ENCODE results near the gene ARHGAP6.

DNA sequence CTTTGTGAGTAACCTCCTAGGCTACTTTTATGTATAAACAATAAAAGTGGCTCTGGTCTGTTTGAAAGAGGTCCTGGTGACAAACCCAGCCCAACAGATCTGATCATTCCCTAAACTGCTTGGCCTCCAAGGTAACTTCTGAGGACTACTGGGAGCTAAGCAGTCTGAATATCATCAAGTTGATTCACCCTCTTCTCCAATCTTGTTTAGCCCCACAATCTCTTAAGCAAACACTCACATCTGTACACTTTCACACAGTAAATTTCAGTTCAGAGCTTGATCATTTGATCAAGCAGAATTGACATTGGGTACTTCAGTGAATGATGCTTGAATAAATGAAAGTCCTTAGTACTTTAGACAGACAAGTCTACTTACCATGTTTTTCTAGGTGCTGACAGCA, 479.9 kb downstream of the ARHGAP6 start:
- TF ChIP-seq SPI1 (IDR thresholded peaks at IDR 0.05; ENCODE audit: borderline replicate concordance, low read depth, low read length): no peak
- TF ChIP-seq HNRNPUL1 (IDR thresholded peaks at IDR 0.05; ENCODE audit: low read length): no peak
- no peak for TF ChIP-seq FOS (IDR thresholded peaks at IDR 0.05; ENCODE audit: extremely low read depth, insufficient read length)
- no peak for TF ChIP-seq ATF1 (CRISPR knock-in tag; IDR thresholded peaks at IDR 0.05)
- no peak for TF ChIP-seq ATF1 (tag; IDR thresholded peaks at IDR 0.05)
- TF ChIP-seq LEF1 (IDR thresholded peaks at IDR 0.05): no peak
- TF ChIP-seq, protein P1, sequence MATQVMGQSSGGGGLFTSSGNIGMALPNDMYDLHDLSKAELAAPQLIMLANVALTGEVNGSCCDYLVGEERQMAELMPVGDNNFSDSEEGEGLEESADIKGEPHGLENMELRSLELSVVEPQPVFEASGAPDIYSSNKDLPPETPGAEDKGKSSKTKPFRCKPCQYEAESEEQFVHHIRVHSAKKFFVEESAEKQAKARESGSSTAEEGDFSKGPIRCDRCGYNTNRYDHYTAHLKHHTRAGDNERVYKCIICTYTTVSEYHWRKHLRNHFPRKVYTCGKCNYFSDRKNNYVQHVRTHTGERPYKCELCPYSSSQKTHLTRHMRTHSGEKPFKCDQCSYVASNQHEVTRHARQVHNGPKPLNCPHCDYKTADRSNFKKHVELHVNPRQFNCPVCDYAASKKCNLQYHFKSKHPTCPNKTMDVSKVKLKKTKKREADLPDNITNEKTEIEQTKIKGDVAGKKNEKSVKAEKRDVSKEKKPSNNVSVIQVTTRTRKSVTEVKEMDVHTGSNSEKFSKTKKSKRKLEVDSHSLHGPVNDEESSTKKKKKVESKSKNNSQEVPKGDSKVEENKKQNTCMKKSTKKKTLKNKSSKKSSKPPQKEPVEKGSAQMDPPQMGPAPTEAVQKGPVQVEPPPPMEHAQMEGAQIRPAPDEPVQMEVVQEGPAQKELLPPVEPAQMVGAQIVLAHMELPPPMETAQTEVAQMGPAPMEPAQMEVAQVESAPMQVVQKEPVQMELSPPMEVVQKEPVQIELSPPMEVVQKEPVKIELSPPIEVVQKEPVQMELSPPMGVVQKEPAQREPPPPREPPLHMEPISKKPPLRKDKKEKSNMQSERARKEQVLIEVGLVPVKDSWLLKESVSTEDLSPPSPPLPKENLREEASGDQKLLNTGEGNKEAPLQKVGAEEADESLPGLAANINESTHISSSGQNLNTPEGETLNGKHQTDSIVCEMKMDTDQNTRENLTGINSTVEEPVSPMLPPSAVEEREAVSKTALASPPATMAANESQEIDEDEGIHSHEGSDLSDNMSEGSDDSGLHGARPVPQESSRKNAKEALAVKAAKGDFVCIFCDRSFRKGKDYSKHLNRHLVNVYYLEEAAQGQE (IDR thresholded peaks at IDR 0.05; ENCODE audit: borderline replicate concordance): no peak
- TF ChIP-seq, protein P1 (CRISPR knock-in tag; IDR thresholded peaks at IDR 0.05; ENCODE audit: low read depth): no peak
- TF ChIP-seq, protein P2, sequence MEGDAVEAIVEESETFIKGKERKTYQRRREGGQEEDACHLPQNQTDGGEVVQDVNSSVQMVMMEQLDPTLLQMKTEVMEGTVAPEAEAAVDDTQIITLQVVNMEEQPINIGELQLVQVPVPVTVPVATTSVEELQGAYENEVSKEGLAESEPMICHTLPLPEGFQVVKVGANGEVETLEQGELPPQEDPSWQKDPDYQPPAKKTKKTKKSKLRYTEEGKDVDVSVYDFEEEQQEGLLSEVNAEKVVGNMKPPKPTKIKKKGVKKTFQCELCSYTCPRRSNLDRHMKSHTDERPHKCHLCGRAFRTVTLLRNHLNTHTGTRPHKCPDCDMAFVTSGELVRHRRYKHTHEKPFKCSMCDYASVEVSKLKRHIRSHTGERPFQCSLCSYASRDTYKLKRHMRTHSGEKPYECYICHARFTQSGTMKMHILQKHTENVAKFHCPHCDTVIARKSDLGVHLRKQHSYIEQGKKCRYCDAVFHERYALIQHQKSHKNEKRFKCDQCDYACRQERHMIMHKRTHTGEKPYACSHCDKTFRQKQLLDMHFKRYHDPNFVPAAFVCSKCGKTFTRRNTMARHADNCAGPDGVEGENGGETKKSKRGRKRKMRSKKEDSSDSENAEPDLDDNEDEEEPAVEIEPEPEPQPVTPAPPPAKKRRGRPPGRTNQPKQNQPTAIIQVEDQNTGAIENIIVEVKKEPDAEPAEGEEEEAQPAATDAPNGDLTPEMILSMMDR (IDR thresholded peaks at IDR 0.05 in 2 of 3, conservative IDR thresholded peaks at IDR 0.05 in 1 of 3; ENCODE audit: insufficient read depth in 2 of 3, low read depth in 1 of 3, low read length in 3 of 3): no peak
- no peak for TF ChIP-seq LCOR (CRISPR knock-in tag; IDR thresholded peaks at IDR 0.05)
- TF ChIP-seq SRF (CRISPR knock-in tag; IDR thresholded peaks at IDR 0.05): no peak
- TF ChIP-seq PPARD (CRISPR knock-in tag; IDR thresholded peaks at IDR 0.05): no peak
- no peak for TF ChIP-seq ZNF274 (IDR thresholded peaks at IDR 0.05; ENCODE audit: borderline replicate concordance, low read depth, low read length)
- no peak for TF ChIP-seq POLR2A (conservative IDR thresholded peaks at IDR 0.05)
- TF ChIP-seq NR2C1 (IDR thresholded peaks at IDR 0.05): no peak
- TF ChIP-seq NR2C1 (tag; IDR thresholded peaks at IDR 0.05): no peak
